Uterus (tissue), 2 donors: Measurements from ENCODE around the gene SH3TC1.

Experiments used
- CTCF ChIP-seq, 4 experiments: fragments of 200-600 bp in 2 of 4; fragments of 450-650 bp in 2 of 4; sonication (generic) in 2 of 4; IDR thresholded peaks; one replicate each; pipeline ENCODE4 v1.5.1; 2016 to 2019; ENCODE audit warnings: antibody characterized with exemption in 4 of 4, mild to moderate bottlenecking in 2 of 4, moderate library complexity in 1 of 4
- POLR2A ChIP-seq, 2 donors: fragments of 450-650 bp; IDR thresholded peaks; one replicate each; pipeline ENCODE4 v1.6.1; 2016; ENCODE audit warnings: antibody characterized with exemption in 2 of 2, mild to moderate bottlenecking in 1 of 2, moderate library complexity in 1 of 2

DNA sequence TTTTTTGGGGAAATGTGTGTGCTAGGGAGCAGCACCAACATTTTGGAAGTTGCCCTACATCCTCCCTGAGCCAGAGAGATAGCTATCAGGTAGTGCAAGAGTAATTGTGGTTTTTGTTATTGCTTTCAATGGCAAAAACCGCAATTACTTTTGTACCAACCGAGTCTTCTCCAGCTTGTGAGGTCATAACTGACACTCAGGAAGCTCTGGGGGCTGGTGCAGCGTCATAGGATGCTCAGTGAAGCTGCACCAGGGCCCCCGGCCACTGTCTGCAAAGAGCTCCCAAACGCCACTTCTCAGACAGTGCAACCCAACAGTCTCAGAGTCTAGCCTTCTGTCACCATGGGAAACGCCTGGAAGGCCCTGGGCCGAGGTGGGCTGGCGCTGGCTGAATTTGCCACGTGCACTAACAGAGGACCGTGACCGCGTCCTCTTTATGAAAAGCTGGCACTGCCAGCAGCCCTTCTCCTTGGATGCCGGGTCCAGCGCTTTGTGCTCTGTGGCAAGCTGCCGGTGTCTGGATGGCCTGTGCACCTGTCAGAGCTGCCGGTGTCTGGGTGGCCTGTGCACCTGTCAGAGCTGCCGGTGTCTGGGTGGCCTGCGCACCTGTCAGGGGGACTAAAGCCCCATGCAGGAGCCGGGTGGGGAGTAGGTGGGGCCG, 19.4 kb downstream of the SH3TC1 start:
- no peak for TF ChIP-seq CTCF (IDR thresholded peaks at IDR 0.05)
- no peak for TF ChIP-seq POLR2A (IDR thresholded peaks at IDR 0.05)
